Epidermal melanocyte (primary cell): ENCODE measurements around the gene ATG4B.
"Not testable (repeated sequence)": the region's sequence is repeated elsewhere in the genome, so short reads cannot be mapped to it uniquely, and the experiment has no call there.

Source experiments
- DNase-seq: peaks from one replicate; pipeline ENCODE4 v3.0.0; 2011; ENCODE audit warnings: low spot score; ENCODE audit not compliant: insufficient read length

ATG4B gene

GRCh38 chr2:241637018-241637794, at the start of gene ATG4B, which contains the start of gene THAP4:
ATG4B (plus strand) TSS chr2:241637693; CDS start chr2:241637715, 22 bp downstream.
THAP4 (minus strand) TSS chr2:241637158; CDS start chr2:241637017, 141 bp downstream.
- peak; percentile 87 for DNase-seq

- DNase-seq, result not testable (repeated sequence)
Observed at GRCh38 chr2:241589863-241590262, 47.6 kb upstream of the ATG4B start.

GRCh38 chr2:241590496-241591455, 46.7 kb upstream of the ATG4B start:
- not testable (repeated sequence) for DNase-seq

GRCh38 chr2:241592126-241592845, 45.2 kb upstream of the ATG4B start:
- DNase-seq, result no peak

- DNase-seq, result no peak
Observed at GRCh38 chr2:241593271-241593670, 44.2 kb upstream of the ATG4B start.

GRCh38 chr2:241595600-241596140, 41.8 kb upstream of the ATG4B start:
- DNase-seq, result no peak

GRCh38 chr2:241597561-241597960, 39.9 kb upstream of the ATG4B start:
- DNase-seq, result no peak

- no peak for DNase-seq
Observed at GRCh38 chr2:241598061-241598460, 39.4 kb upstream of the ATG4B start.

- no peak for DNase-seq
Observed at GRCh38 chr2:241598487-241598886, 39.0 kb upstream of the ATG4B start.

GRCh38 chr2:241599615-241600014, 37.9 kb upstream of the ATG4B start:
- DNase-seq, result no peak

GRCh38 chr2:241601841-241602240, 35.7 kb upstream of the ATG4B start:
- no peak for DNase-seq

- no peak for DNase-seq
Observed at GRCh38 chr2:241602720-241603119, 34.8 kb upstream of the ATG4B start.

- DNase-seq, result no peak
Observed at GRCh38 chr2:241603686-241604085, 33.8 kb upstream of the ATG4B start.

- no peak for DNase-seq
Observed at GRCh38 chr2:241606186-241606585, 31.3 kb upstream of the ATG4B start.

GRCh38 chr2:241607162-241607885, 30.2 kb upstream of the ATG4B start:
- DNase-seq, result no peak

- DNase-seq, result no peak
Observed at GRCh38 chr2:241608881-241609280, 28.6 kb upstream of the ATG4B start.

GRCh38 chr2:241609859-241610793, 27.4 kb upstream of the ATG4B start:
- DNase-seq, result peak; percentile 51

GRCh38 chr2:241611062-241611461, 26.4 kb upstream of the ATG4B start:
- DNase-seq, result no peak
